ENCODE data around the gene CWC27.

Gene CWC27
- total RNA-seq, result 39.3 to 45.2 (median 43.6) reads per million in 4 experiments

GRCh38 chr5:64768358-64769312 lies at the start of gene CWC27, which contains the start of gene SREK1IP1:
CWC27 (plus strand) TSS chr5:64768930; CDS start chr5:64769147, 217 bp downstream.
SREK1IP1 (minus strand) TSS chr5:64768691; CDS start chr5:64768517, 174 bp downstream.
- DNase-seq, result peak; percentile 67

GRCh38 chr5:64722588-64722987 lies 46.1 kb upstream of the CWC27 start:
- DNase-seq, result no peak

GRCh38 chr5:64727150-64727549 lies 41.6 kb upstream of the CWC27 start:
- no peak for DNase-seq

- no peak for DNase-seq
Observed at GRCh38 chr5:64742411-64742810, 26.3 kb upstream of the CWC27 start.

GRCh38 chr5:64742821-64743220 lies 25.9 kb upstream of the CWC27 start:
- DNase-seq, result no peak

- no peak for DNase-seq
Observed at GRCh38 chr5:64744914-64745313, 23.8 kb upstream of the CWC27 start.

- no peak for DNase-seq
Observed at GRCh38 chr5:64746446-64746845, 22.3 kb upstream of the CWC27 start.

GRCh38 chr5:64749385-64749784 lies 19.3 kb upstream of the CWC27 start:
- DNase-seq, result no peak

GRCh38 chr5:64754066-64754465 lies 14.7 kb upstream of the CWC27 start:
- DNase-seq, result no peak

GRCh38 chr5:64758901-64759300 lies 9.8 kb upstream of the CWC27 start:
- no peak for DNase-seq

- no peak for DNase-seq
Observed at GRCh38 chr5:64759960-64760660, 8.6 kb upstream of the CWC27 start.

- DNase-seq, result no peak
Observed at GRCh38 chr5:64763948-64764503, 4.7 kb upstream of the CWC27 start.

GRCh38 chr5:64765804-64766504 lies 2.8 kb upstream of the CWC27 start:
- DNase-seq, result no peak

- DNase-seq, result no peak
Observed at GRCh38 chr5:64766941-64767340, 1.8 kb upstream of the CWC27 start.

GRCh38 chr5:64767959-64768357 lies 772 bp upstream of the CWC27 start:
- DNase-seq, result no peak

GRCh38 chr5:64769855-64770254 lies 1.1 kb downstream of the CWC27 start:
- DNase-seq, result no peak

GRCh38 chr5:64771736-64772135 lies 3.0 kb downstream of the CWC27 start:
- DNase-seq, result no peak

- DNase-seq, result no peak
Observed at GRCh38 chr5:64773533-64773932, 4.8 kb downstream of the CWC27 start.

- no peak for DNase-seq
Observed at GRCh38 chr5:64775291-64775690, 6.6 kb downstream of the CWC27 start.

- peak; percentile 54 for DNase-seq
Observed at GRCh38 chr5:64784451-64785025, 15.8 kb downstream of the CWC27 start.

GRCh38 chr5:64786372-64786771 lies 17.6 kb downstream of the CWC27 start:
- DNase-seq, result no peak

- DNase-seq, result no peak
Observed at GRCh38 chr5:64788156-64788555, 19.4 kb downstream of the CWC27 start.
